GM23248 (cell line): ENCODE data around the gene EIF5B. TPM values are rescaled to one million over a fixed set of nuclear protein-coding genes. Genes with fewer than 3 reads are reported as not detected.
"Not testable (repeated sequence)": the region's sequence is repeated elsewhere in the genome, so short reads cannot be mapped to it uniquely, and the experiment has no call there.

Experiments used
- DNase-seq: peaks from one replicate; pipeline ENCODE4 v3.0.0-alpha.2; 2015
- H2AFZ ChIP-seq: fragments of 200-600 bp; sonication (generic); 2 replicates; pipeline ENCODE4 v1.6.1; 2016; ENCODE audit warnings: antibody characterized with exemption
- H3F3A ChIP-seq: fragments of 200-600 bp; sonication (generic); 2 replicates; pipeline ENCODE4 v1.6.1; 2016; ENCODE audit warnings: mild to moderate bottlenecking, antibody characterized with exemption, mixed run types; ENCODE audit not compliant: insufficient read depth
- H3K27ac ChIP-seq: fragments of 200-600 bp; sonication (generic); 2 replicates; pipeline ENCODE4 v1.5.1; 2016; ENCODE audit warnings: mild to moderate bottlenecking
- H3K27me3 ChIP-seq: fragments of 200-600 bp; sonication (generic); replicated peaks from 2 replicates; pipeline ENCODE4 v1.6.1; 2016; ENCODE audit warnings: mild to moderate bottlenecking; ENCODE audit not compliant: insufficient read depth
- H3K36me3 ChIP-seq: fragments of 200-600 bp; sonication (generic); 2 replicates; pipeline ENCODE4 v1.6.1; 2016; ENCODE audit warnings: low read depth, mild to moderate bottlenecking
- H3K4me1 ChIP-seq: fragments of 200-600 bp; sonication (generic); 2 replicates; pipeline ENCODE4 v1.6.1; 2016; ENCODE audit warnings: mild to moderate bottlenecking; ENCODE audit not compliant: insufficient read depth
- H3K4me2 ChIP-seq: fragments of 200-600 bp; sonication (generic); one replicate; pipeline ENCODE4 v1.6.1; 2016; ENCODE audit warnings: mild to moderate bottlenecking; ENCODE audit not compliant: unreplicated experiment
- H3K4me3 ChIP-seq: fragments of 200-600 bp; sonication (generic); 2 replicates; pipeline ENCODE4 v1.5.1; 2016; ENCODE audit warnings: mild to moderate bottlenecking
- H3K79me2 ChIP-seq: fragments of 200-600 bp; sonication (generic); 2 replicates; pipeline ENCODE4 v1.6.1; 2016; ENCODE audit warnings: mild to moderate bottlenecking; ENCODE audit not compliant: insufficient read depth
- H3K9ac ChIP-seq: fragments of 200-600 bp; sonication (generic); 2 replicates; pipeline ENCODE4 v1.6.1; 2016; ENCODE audit warnings: mild to moderate bottlenecking
- H3K9me2 ChIP-seq: fragments of 200-600 bp; sonication (generic); 2 replicates; pipeline ENCODE4 v1.6.1; 2016; ENCODE audit warnings: mixed run types, mild to moderate bottlenecking, moderate library complexity; ENCODE audit not compliant: insufficient read depth
- H3K9me3 ChIP-seq: fragments of 200-600 bp; sonication (generic); one replicate; pipeline ENCODE4 v1.6.1; 2017; ENCODE audit warnings: low read depth
- H4K20me1 ChIP-seq: fragments of 200-600 bp; sonication (generic); 2 replicates; pipeline ENCODE4 v1.6.0; 2016; ENCODE audit not compliant: insufficient read depth
- EZH2 ChIP-seq: fragments of 200-600 bp; sonication (generic); IDR thresholded peaks from 2 replicates; pipeline ENCODE4 v1.6.1; 2018; ENCODE audit warnings: antibody characterized with exemption, mild to moderate bottlenecking; ENCODE audit not compliant: insufficient read depth, poor library complexity, severe bottlenecking
- EZH2phosphoT487 ChIP-seq: fragments of 200-600 bp; sonication (generic); IDR thresholded peaks from 2 replicates; pipeline ENCODE4 v1.6.1; 2018; ENCODE audit warnings: antibody characterized with exemption, moderate library complexity, mild to moderate bottlenecking, low read depth; ENCODE audit not compliant: insufficient read depth
- WGBS, 2 experiments: methylation state at CpG; one replicate each; pipeline ENCODE4 v1.1.6; 2015 to 2017; ENCODE audit warnings: low lambda C conversion rate in 2 of 2, low coverage in 1 of 2; ENCODE audit errors: missing lambda C conversion rate in 2 of 2; 5-methylcytosine and 5-hydroxymethylcytosine counted together
- in situ Hi-C: fragments of 300-500 bp; cut with MboI; formaldehyde crosslinking; loops from 2 replicates; pipeline ENCODE4 v1.15.0; 2020
- polyA plus RNA-seq: library from polyadenylated mRNA; unstranded; fragments of >200 nt; fragmentation: Nextera tagmentation; extraction: Ambion mirVana; gene quantifications from 2 replicates; pipeline ENCODE4 v1.2.1, GENCODE V29; 2016
- total RNA-seq: library from RNA; depleted of rRNA; stranded (reverse); fragments of >200 nt; shearing (Covaris generic); gene quantifications from 2 replicates; pipeline ENCODE4 v1.2.3, GENCODE V29; 2014; rRNA removed

Gene EIF5B, protein sequence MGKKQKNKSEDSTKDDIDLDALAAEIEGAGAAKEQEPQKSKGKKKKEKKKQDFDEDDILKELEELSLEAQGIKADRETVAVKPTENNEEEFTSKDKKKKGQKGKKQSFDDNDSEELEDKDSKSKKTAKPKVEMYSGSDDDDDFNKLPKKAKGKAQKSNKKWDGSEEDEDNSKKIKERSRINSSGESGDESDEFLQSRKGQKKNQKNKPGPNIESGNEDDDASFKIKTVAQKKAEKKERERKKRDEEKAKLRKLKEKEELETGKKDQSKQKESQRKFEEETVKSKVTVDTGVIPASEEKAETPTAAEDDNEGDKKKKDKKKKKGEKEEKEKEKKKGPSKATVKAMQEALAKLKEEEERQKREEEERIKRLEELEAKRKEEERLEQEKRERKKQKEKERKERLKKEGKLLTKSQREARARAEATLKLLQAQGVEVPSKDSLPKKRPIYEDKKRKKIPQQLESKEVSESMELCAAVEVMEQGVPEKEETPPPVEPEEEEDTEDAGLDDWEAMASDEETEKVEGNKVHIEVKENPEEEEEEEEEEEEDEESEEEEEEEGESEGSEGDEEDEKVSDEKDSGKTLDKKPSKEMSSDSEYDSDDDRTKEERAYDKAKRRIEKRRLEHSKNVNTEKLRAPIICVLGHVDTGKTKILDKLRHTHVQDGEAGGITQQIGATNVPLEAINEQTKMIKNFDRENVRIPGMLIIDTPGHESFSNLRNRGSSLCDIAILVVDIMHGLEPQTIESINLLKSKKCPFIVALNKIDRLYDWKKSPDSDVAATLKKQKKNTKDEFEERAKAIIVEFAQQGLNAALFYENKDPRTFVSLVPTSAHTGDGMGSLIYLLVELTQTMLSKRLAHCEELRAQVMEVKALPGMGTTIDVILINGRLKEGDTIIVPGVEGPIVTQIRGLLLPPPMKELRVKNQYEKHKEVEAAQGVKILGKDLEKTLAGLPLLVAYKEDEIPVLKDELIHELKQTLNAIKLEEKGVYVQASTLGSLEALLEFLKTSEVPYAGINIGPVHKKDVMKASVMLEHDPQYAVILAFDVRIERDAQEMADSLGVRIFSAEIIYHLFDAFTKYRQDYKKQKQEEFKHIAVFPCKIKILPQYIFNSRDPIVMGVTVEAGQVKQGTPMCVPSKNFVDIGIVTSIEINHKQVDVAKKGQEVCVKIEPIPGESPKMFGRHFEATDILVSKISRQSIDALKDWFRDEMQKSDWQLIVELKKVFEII
- total RNA-seq, result 6.7 and 19.5 TPM in 2 replicates
- 27.0 and 27.7 TPM in 2 replicates for polyA plus RNA-seq

DNA sequence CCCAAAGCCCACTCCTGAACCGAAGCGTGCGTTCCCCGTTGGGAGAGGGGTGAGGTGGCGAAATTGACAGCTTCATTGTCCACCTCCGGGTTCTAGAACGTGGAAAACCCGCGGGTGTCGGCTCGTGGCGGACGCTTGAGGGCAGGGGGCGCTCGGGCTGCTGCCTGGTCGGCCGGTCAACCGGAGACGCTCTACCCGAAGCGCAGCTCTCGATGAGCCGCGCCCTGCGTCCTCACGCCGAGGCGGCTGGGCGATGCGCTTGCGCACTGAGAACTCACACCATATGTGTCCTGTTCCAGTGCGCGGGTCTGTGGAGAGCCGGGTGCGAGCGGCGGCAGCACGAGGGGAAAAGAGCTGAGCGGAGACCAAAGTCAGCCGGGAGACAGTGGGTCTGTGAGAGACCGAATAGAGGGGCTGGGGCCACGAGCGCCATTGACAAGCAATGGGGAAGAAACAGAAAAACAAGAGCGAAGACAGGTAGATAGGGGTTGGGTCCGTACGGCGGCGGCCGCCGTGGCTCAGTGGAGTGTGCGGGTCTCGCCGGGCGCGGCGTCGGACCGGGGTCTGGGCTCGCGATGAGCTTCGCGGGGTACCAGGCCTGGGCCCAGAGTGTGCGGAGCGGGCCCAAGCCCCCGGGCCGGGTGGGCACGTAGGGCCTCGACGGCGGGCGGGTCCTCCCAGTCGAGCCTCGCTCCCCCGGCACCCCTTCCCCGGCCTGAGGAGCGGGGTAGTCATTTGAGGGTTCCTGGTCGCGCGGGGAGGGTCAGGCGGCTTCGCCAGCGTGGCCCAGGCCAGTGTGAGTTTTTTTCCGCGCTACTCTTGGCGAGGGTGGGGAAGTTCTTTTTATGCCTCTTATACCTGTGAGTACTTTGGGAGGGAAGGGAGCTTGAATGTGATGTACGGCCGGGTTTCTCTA is at the start of gene EIF5B:
TSS of gene EIF5B (plus strand) at position 277 of the 916 bp plus-strand sequence. CDS start at position 443, 166 bp downstream.
- Histone ChIP-seq H3F3A (peaks cover 6% of the 10 kb centered on the region), H3K9ac (peak within 1 kb of the TSS; percentile 93), H4K20me1 (no peaks in the 10 kb centered on the region), H3K4me1 (peaks cover 31% of the 10 kb centered on the region), H3K27me3 (no peaks in the 10 kb centered on the region), H3K4me2 (peak within 1 kb of the TSS; percentile 98), H3K9me2 (no peaks in the 10 kb centered on the region), H3K79me2 (peaks cover 89% of the 10 kb centered on the region), H3K27ac (peak within 1 kb of the TSS; percentile 85), H2AFZ (peak within 1 kb of the TSS; percentile 99), H3K4me3 (peak within 1 kb of the TSS; percentile 92), H3K36me3 (0 out of 2 replicates have a peak, but pooled peaks cover 3% of the 10 kb centered on the region), H3K9me3 (no peaks in the 10 kb centered on the region)
- in situ Hi-C loops, result no loop called here
- 1% methylated on average over 75 to 77 of the region's 87 CpGs for WGBS, 2 experiments
- TF ChIP-seq EZH2phosphoT487 (no peak), EZH2 (no peak)
- DNase-seq, result peak; percentile 99

DNA sequence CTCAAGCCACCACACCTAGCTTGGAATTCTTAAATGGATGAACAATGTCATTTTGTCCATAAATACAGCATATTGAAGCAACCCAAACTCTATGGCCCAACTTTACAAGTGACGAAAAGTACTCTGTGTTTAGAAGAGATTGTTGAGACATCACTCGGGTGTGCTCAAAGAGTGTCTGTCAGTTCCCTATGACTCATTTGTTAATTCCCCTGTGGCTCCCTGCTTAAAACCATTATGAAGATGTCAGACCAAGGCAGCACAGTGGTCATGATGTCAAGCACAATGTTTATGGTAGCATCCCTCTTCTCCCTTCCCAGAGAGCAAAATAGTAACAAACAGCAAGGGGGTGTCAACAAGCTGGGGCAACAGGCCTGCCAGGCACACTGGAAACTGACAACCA is 39.2 kb upstream of the EIF5B start:
- H3K4me3 ChIP-seq, result no peak overlapping the region
- WGBS, 2 experiments, result 48 to 51% methylated on average over 2 of the region's 2 CpGs
- no peak overlapping the region for H3K4me2 ChIP-seq
- H3K79me2 ChIP-seq, result no peaks in the 10 kb centered on the region
- H3K27ac ChIP-seq, result no peak overlapping the region
- H3K9me2 ChIP-seq, result no peaks in the 10 kb centered on the region
- H4K20me1 ChIP-seq, result no peaks in the 10 kb centered on the region
- TF ChIP-seq EZH2phosphoT487 (no peak), EZH2 (no peak)
- no peaks in the 10 kb centered on the region for H3F3A ChIP-seq
- in situ Hi-C loops, result no loop called here
- H2AFZ ChIP-seq, result no peak overlapping the region
- H3K4me1 ChIP-seq, result no peaks in the 10 kb centered on the region
- no peaks in the 10 kb centered on the region for H3K9me3 ChIP-seq
- DNase-seq, result peak; percentile 39
- H3K36me3 ChIP-seq, result no peaks in the 10 kb centered on the region
- no peak overlapping the region for H3K9ac ChIP-seq
- H3K27me3 ChIP-seq, result no peaks in the 10 kb centered on the region

DNA sequence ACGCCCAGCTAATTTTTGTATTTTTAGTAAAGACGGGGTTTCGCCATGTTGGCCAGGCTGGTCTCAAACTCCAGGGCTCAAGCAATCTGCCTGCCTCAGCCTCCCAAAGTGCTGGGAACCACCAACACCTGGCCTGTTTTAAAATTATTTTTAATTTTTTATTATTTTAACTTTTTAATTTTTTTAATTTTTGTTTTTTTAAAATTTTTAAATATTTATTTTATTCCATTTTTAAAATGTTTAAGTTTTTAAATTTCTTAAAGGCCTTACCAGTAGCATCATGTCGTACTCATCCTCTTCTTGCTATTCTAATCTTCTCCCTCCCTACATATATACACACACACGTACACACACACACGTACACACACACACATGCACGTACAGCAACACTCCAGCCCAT is 37.6 kb upstream of the EIF5B start:
- H4K20me1 ChIP-seq, result no peaks in the 10 kb centered on the region
- no peak overlapping the region for H3K9ac ChIP-seq
- H3K36me3 ChIP-seq, result no peaks in the 10 kb centered on the region
- no peaks in the 10 kb centered on the region for H3K27me3 ChIP-seq
- 93 to 94% methylated on average over 7 of the region's 7 CpGs for WGBS, 2 experiments
- no peak overlapping the region for H3K27ac ChIP-seq
- H3K9me3 ChIP-seq, result no peaks in the 10 kb centered on the region
- no peak for TF ChIP-seq EZH2phosphoT487
- no peak for TF ChIP-seq EZH2
- no peaks in the 10 kb centered on the region for H3F3A ChIP-seq
- no peak overlapping the region for H2AFZ ChIP-seq
- in situ Hi-C loops, result no loop called here
- DNase-seq, result no peak
- H3K9me2 ChIP-seq, result no peaks in the 10 kb centered on the region
- H3K4me1 ChIP-seq, result no peaks in the 10 kb centered on the region
- H3K4me2 ChIP-seq, result no peak overlapping the region
- no peaks in the 10 kb centered on the region for H3K79me2 ChIP-seq
- no peak overlapping the region for H3K4me3 ChIP-seq

DNA sequence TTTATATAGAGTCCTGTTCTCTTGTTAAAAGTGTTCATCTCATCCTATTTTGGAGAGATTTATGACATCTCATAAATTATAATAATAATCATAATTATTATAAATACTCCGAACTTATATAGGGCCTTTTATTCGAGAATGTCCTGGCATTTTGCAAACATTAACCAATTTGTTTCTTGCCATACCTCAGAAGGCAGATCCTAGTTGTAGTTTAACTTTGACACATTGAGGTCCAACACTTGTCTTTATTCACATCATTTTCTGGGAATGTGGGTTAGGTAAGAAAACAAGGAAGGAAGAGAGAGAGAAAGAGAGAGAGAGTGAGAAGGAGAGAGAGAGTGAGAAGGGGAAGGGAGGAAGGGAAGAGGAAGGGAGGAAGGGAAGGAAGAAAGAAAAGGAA is 36.1 kb upstream of the EIF5B start, which contains the start of gene LYG1:
TSS of gene LYG1 (minus strand) at position 101 of the 400 bp plus-strand sequence. CDS start 5,527 bp downstream, outside the sequence.
- H3K9me3 ChIP-seq, H3K27me3 ChIP-seq, DNase-seq, in situ Hi-C loops, H3K9me2 ChIP-seq, H3K4me1 ChIP-seq, H4K20me1 ChIP-seq, H3K27ac ChIP-seq, H3K4me3 ChIP-seq, H3K9ac ChIP-seq, H2AFZ ChIP-seq, H3K36me3 ChIP-seq, H3K79me2 ChIP-seq, H3K4me2 ChIP-seq, H3F3A ChIP-seq: not testable (repeated sequence)
- 75 to 79% methylated on average over 2 of the region's 2 CpGs for WGBS, 2 experiments
